CD4-positive, alpha-beta memory T cell (primary cell): ENCODE measurements around the gene TDRD12. TPM values are rescaled to one million over a fixed set of nuclear protein-coding genes. Genes with fewer than 3 reads are reported as not detected.

ENCODE experiments used
- CTCF ChIA-PET: fragments of 350-600 bp; sonication (Branson Sonifier 250); formaldehyde crosslinking; loops from one replicate; lab custom pipeline; 2021; ENCODE audit warnings: inconsistent platforms; ENCODE audit not compliant: partially characterized antibody; lab: Charles Lee
- POLR2A ChIA-PET: fragments of 350-600 bp; sonication (Branson Sonifier 250); formaldehyde crosslinking; loops from one replicate; lab custom pipeline; 2021; ENCODE audit not compliant: partially characterized antibody; lab: Charles Lee
- DNase-seq, 5 donors: peaks; one replicate each; pipeline versions ENCODE4 v3.0.0 to v3.0.0-alpha.2; 2020 to 2022; ENCODE audit warnings: mixed read lengths in 1 of 5
- H3K27ac ChIP-seq: one replicate; pipeline ENCODE4 v1.7.0; 2013; ENCODE audit warnings: low read depth, low read length
- H3K27me3 ChIP-seq: 2 replicates; pipeline ENCODE4 v1.7.0; 2013; ENCODE audit warnings: mild to moderate bottlenecking, low read length, moderate library complexity; ENCODE audit not compliant: insufficient read depth
- H3K36me3 ChIP-seq: 2 replicates; pipeline ENCODE4 v1.7.0; 2013; ENCODE audit warnings: mild to moderate bottlenecking, low read length, moderate library complexity; ENCODE audit not compliant: insufficient read depth
- H3K4me1 ChIP-seq: 2 replicates; pipeline ENCODE4 v1.7.0; 2013; ENCODE audit warnings: mild to moderate bottlenecking, low read length, moderate library complexity; ENCODE audit not compliant: insufficient read depth
- H3K4me3 ChIP-seq, 2 donors: one replicate each; pipeline ENCODE4 v1.7.0; 2013; ENCODE audit warnings: low read length in 2 of 2, mild to moderate bottlenecking in 1 of 2
- H3K9me3 ChIP-seq, 2 donors: one replicate each; pipeline ENCODE4 v1.7.0; 2013; ENCODE audit warnings: low read length in 2 of 2, control low read depth in 1 of 2; ENCODE audit not compliant: control insufficient read depth in 1 of 2
- H3K27ac Mint-ChIP-seq, 7 donors: one replicate each; pipeline ENCODE4 v1.8.0; 2020 to 2021; ENCODE audit warnings: mixed read lengths in 7 of 7, mild to moderate bottlenecking in 6 of 7, inconsistent platforms in 3 of 7, moderate library complexity in 3 of 7
- H3K27me3 Mint-ChIP-seq, 2 donors: one replicate each; pipeline ENCODE4 v1.8.0; 2020 to 2021; ENCODE audit warnings: mixed read lengths in 2 of 2
- H3K36me3 Mint-ChIP-seq, 2 donors: one replicate each; pipeline ENCODE4 v1.8.0; 2020 to 2021; ENCODE audit warnings: mixed read lengths in 2 of 2, inconsistent platforms in 1 of 2, mild to moderate bottlenecking in 1 of 2
- H3K4me1 Mint-ChIP-seq, 4 donors: one replicate each; pipeline ENCODE4 v1.8.0; 2020 to 2021; ENCODE audit warnings: mixed read lengths in 4 of 4, mild to moderate bottlenecking in 1 of 4
- H3K4me3 Mint-ChIP-seq, 8 donors: one replicate each; pipeline ENCODE4 v1.8.0; 2020 to 2021; ENCODE audit warnings: mixed read lengths in 8 of 8, mild to moderate bottlenecking in 7 of 8, moderate library complexity in 6 of 8, inconsistent platforms in 3 of 8
- H3K9me3 Mint-ChIP-seq, 8 donors: one replicate each; pipeline ENCODE4 v1.8.0; 2020 to 2021; ENCODE audit warnings: mixed read lengths in 8 of 8, mild to moderate bottlenecking in 5 of 8, inconsistent platforms in 3 of 8, moderate library complexity in 1 of 8
- intact Hi-C: fragments of 100-400 bp; cut with micrococcal nuclease; formaldehyde crosslinking; loops from one replicate; pipeline ENCODE4 v1.15.1; 2023
- polyA plus RNA-seq, 2 donors: library from polyadenylated mRNA; unstranded; fragments of 300-500 nt; fragmentation: Illumina TruSeq; gene quantifications; one replicate each; pipeline ENCODE4 v1.2.3, GENCODE V29; 2021
- total RNA-seq, 2 experiments: library from RNA; stranded (reverse); gene quantifications; one replicate each; pipeline ENCODE4 v1.2.3, GENCODE V29; 2021

Gene TDRD12
- total RNA-seq (1 to 10 TPM in 1 of 2 experiments, under 1 TPM in 1; 0.93 to 1.9 TPM), polyA plus RNA-seq (under 1 TPM; 0.20 to 0.37 TPM)

DNA sequence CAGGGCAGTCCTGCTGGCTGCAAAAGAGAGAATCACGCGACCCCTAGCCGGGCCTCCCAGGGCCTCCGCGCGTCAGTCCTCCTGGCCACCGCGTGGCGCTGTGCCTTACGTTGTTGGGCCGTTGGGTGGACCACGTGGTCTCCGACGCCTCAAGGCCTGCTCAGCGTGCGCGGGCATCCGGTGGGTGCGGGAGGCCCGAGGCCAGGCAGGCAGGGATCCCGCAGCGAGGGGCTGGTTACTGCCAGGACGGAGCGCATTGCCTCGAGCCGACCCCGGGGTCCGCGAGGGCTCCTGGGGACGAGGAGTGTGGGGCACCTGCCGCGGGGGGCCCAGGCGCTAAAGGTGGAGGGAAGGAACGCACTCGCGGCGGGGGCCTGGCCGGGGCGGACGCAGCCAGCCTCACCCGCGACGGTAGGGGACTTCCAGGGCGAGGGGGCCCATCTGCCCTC is at the start of gene TDRD12:
TSS of gene TDRD12 (plus strand) at position 157 of the 449 bp plus-strand sequence. CDS start 306 bp downstream, outside the sequence.
- Mint-ChIP-seq H3K27ac (no peak within 1 kb of the TSS), H3K27me3 (no peaks in the 10 kb centered on the region), H3K4me1 (peaks cover 0 to 2% (median under 1%) of the 10 kb centered on the region in 4 donors), H3K36me3 (peaks cover 9 to 11% of the 10 kb centered on the region in 2 donors), H3K9me3 (no peaks in the 10 kb centered on the region), H3K4me3 (no peak within 1 kb of the TSS)
- H3K27ac ChIP-seq: no peak within 1 kb of the TSS
- intact Hi-C loops: no loop called here
- H3K9me3 ChIP-seq: no peaks in the 10 kb centered on the region
- peaks cover 2% of the 10 kb centered on the region for H3K36me3 ChIP-seq
- POLR2A ChIA-PET: no interaction called here
- CTCF ChIA-PET: interaction anchor here (0.6 kb wide), 1 partner anchor 68 kb away, joined by 3 read pairs; no protein-coding TSS in a partner anchor
- no peak for DNase-seq
- H3K4me1 ChIP-seq: no peaks in the 10 kb centered on the region
- H3K27me3 ChIP-seq: no peaks in the 10 kb centered on the region
- H3K4me3 ChIP-seq: no peak within 1 kb of the TSS

DNA sequence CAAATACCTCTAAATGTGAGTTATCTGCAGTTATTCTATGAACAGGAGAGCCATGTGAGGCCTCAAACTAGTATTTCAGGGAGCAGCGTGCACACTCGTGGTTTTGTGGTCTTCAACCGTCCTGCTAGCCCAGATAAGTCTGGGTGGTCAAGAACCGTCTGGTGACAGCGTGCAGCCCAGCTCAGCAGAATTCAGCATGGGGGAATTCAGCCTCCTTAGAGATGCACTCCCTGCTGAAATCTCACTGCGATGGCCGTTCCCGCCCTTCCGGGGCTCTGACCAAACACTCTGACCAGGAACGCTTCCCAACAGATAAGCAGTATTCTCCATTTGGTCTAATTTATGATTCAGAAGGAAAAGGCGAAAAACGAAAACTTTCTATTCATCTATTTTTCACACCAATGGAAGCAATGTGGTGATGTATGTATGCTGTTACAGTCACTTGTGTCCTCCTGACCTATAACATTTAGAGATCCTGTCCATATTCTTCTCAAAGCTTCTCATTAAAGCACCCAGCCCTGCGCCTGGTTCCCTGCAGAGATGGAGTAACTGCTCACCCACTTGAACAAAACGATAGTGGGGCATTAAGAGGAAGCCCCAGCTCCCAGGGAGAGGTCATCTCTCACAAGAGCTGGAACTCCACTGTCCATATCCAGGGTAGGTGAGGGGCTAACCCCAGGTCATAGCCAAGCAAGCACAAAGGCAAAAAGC is 47.5 kb upstream of the TDRD12 start:
- H3K4me1 ChIP-seq: peaks cover 57% of the 10 kb centered on the region
- Mint-ChIP-seq H3K4me3 (peak overlapping the region in 5 of 8 donors; percentile 6 to 91 (median 65)), H3K9me3 (no peaks in the 10 kb centered on the region), H3K27ac (peak overlapping the region in 3 of 7 donors; percentile 40 to 51 (median 46)), H3K4me1 (peaks cover 32 to 64% (median 49%) of the 10 kb centered on the region in 4 donors), H3K27me3 (peaks cover 0 to 2% of the 10 kb centered on the region in 2 donors), H3K36me3 (peaks cover 0 to 11% of the 10 kb centered on the region in 2 donors)
- no peak for DNase-seq
- no peak overlapping the region for H3K27ac ChIP-seq
- no peaks in the 10 kb centered on the region for H3K27me3 ChIP-seq
- H3K4me3 ChIP-seq: no peak overlapping the region
- POLR2A ChIA-PET: interaction anchor here (0.7 kb wide), 1 partner anchor 19 kb away, joined by 3 read pairs; the partner anchor contains the start of gene NUDT19
- CTCF ChIA-PET: no interaction called here
- H3K9me3 ChIP-seq: no peaks in the 10 kb centered on the region
- H3K36me3 ChIP-seq: peaks cover under 1% of the 10 kb centered on the region
- intact Hi-C loops: no loop called here

- CTCF ChIA-PET: no interaction called here
- Histone ChIP-seq H3K4me1 (peaks cover 60% of the 10 kb centered on the region), H3K9me3 (no peaks in the 10 kb centered on the region), H3K27ac (no peak overlapping the region), H3K36me3 (no peaks in the 10 kb centered on the region), H3K27me3 (no peaks in the 10 kb centered on the region), H3K4me3 (no peak overlapping the region)
- peaks cover 6 to 7% of the 10 kb centered on the region in 2 donors for H3K27me3 Mint-ChIP-seq
- peak overlapping the region; percentile 67 to 98 (median 78) for H3K4me3 Mint-ChIP-seq
- H3K9me3 Mint-ChIP-seq: no peaks in the 10 kb centered on the region
- peaks cover 0 to 11% of the 10 kb centered on the region in 2 donors for H3K36me3 Mint-ChIP-seq
- POLR2A ChIA-PET: interaction anchor here (1.3 to 6.2 kb wide), 2 partner anchors 10 to 18 kb away, joined by 4 to 73 read pairs; partner anchors contain the start of gene NUDT19
- no peak for DNase-seq
- peak overlapping the region in 4 of 7 donors; percentile 42 to 79 (median 60) for H3K27ac Mint-ChIP-seq
- intact Hi-C loops: no loop called here
- peaks cover 32 to 70% (median 52%) of the 10 kb centered on the region in 4 donors for H3K4me1 Mint-ChIP-seq
Observed at GRCh38 chr19:32672841-32673240, 46.7 kb upstream of the TDRD12 start.

DNA sequence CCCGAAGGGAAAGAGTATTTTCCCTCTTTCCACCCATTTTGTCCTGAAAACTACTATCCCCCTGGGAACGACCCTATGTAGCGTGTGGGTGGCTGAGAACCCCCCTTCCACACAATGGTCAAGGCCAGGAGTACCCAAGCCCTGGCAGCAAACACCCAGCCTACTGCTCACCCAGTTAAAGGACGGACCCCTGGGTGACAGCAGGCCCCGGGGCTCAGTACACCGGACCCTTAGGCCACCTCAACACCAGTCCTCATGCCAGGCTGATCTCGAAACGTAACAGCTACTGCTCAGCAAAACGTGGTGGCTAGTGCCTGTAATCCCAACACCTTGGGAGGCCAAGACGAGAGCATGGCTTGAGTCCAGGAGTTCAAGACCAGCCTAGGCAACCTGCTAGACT is 46.0 kb upstream of the TDRD12 start:
- Histone ChIP-seq H3K36me3 (no peaks in the 10 kb centered on the region), H3K4me1 (peaks cover 60% of the 10 kb centered on the region), H3K4me3 (no peak overlapping the region), H3K9me3 (no peaks in the 10 kb centered on the region), H3K27ac (no peak overlapping the region), H3K27me3 (no peaks in the 10 kb centered on the region)
- CTCF ChIA-PET: interaction anchor here (0.7 kb wide), 1 partner anchor 130 kb away, joined by 3 read pairs; no protein-coding TSS in a partner anchor
- peaks cover 31 to 68% (median 48%) of the 10 kb centered on the region in 4 donors for H3K4me1 Mint-ChIP-seq
- DNase-seq: no peak
- H3K27ac Mint-ChIP-seq: peak overlapping the region in 2 of 7 donors; percentile 73 to 89
- peaks cover 0 to 11% of the 10 kb centered on the region in 2 donors for H3K36me3 Mint-ChIP-seq
- POLR2A ChIA-PET: interaction anchor here (1.3 to 6.2 kb wide), 3 partner anchors 9 to 19 kb away, joined by 4 to 73 read pairs (median 4); partner anchors contain the start of gene NUDT19
- peak overlapping the region; percentile 86 to 98 (median 96) for H3K4me3 Mint-ChIP-seq
- intact Hi-C loops: no loop called here
- no peaks in the 10 kb centered on the region for H3K9me3 Mint-ChIP-seq
- peaks cover 6 to 7% of the 10 kb centered on the region in 2 donors for H3K27me3 Mint-ChIP-seq

DNA sequence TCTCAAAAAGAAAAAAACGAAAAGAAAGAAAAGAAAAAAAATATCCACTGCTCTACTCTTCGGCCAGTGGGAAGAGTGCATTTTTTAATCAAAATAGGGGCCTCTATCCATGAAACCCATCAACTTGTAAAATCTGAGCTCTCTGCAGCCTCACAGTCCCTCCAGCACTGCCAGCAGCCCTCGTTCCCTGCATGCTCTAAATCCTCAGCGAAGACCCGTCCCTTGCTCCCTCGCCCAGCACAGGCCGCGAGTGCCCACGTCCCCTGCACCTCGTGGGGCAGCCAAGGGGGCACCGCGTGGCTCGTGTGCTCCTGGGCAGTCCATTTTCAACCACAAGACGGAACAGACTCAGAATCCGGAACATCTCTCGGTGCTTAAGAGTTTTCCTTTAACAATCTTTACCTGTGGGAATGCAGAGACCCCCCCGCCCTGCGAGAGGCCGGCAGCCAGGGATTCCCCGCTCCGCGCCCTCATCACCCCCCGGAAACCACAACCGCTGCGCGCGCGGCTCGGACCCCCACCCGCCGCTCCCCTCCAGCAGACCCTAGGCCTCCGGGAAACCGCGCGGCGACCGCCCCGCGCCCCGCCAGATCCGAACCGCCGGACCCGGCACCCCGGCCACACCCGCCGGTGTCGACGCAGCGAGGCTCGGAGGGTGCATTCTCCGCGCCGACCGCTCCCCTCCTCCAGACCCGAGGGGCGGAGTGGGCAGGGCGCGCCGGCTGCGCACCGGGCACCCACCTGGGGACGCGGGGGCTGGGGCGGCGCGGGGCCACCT is 45.2 kb upstream of the TDRD12 start:
- H3K36me3 Mint-ChIP-seq: peaks cover 0 to 11% of the 10 kb centered on the region in 2 donors
- peak overlapping the region; percentile 86 to 98 (median 96) for H3K4me3 Mint-ChIP-seq
- Histone ChIP-seq H3K4me1 (peaks cover 52% of the 10 kb centered on the region), H3K4me3 (peak overlapping the region; percentile 75 to 78), H3K36me3 (no peaks in the 10 kb centered on the region), H3K9me3 (no peaks in the 10 kb centered on the region), H3K27ac (peak overlapping the region; percentile 68), H3K27me3 (no peaks in the 10 kb centered on the region)
- POLR2A ChIA-PET: interaction anchor here (0.9 to 6.2 kb wide), 9 partner anchors 9 to 297 kb away, joined by 3 to 73 read pairs (median 6); partner anchors contain the start of genes CEP89, FAAP24, NUDT19 and PDCD5
- H3K4me1 Mint-ChIP-seq: peaks cover 28 to 60% (median 42%) of the 10 kb centered on the region in 4 donors
- intact Hi-C loops: loop anchor here (2.0 kb wide), 3 partner anchors 32 to 502 kb away; partner anchors contain the start of gene GPATCH1
- peaks cover 6 to 7% of the 10 kb centered on the region in 2 donors for H3K27me3 Mint-ChIP-seq
- DNase-seq: peak in 1 of 5 donors; percentile 50
- H3K9me3 Mint-ChIP-seq: no peaks in the 10 kb centered on the region
- CTCF ChIA-PET: interaction anchor here (0.7 to 0.9 kb wide), 3 partner anchors 17 to 129 kb away, joined by 3 to 4 read pairs (median 3); partner anchors contain the start of gene NUDT19
- H3K27ac Mint-ChIP-seq: peak overlapping the region; percentile 62 to 95 (median 91)

- Mint-ChIP-seq H3K4me1 (peaks cover 22 to 52% (median 35%) of the 10 kb centered on the region in 4 donors), H3K27ac (peak within 1 kb of the TSS; percentile 77 to 95 (median 91)), H3K4me3 (peak within 1 kb of the TSS; percentile 91 to 98 (median 96))
Observed at GRCh38 chr19:32674931-32675719, 44.4 kb upstream of the TDRD12 start, which contains the start of gene ANKRD27. TSS of gene ANKRD27 (minus strand) at chr19:32675180. CDS start at chr19:32659015, 16,165 bp downstream.

More at GRCh38 chr19:32674931-32675719, 44.4 kb upstream of the TDRD12 start, which contains the start of gene ANKRD27:
- peak; percentile 97 to 99 (median 98) for DNase-seq
- Histone ChIP-seq H3K9me3 (no peaks in the 10 kb centered on the region), H3K27ac (peak within 1 kb of the TSS; percentile 68), H3K4me3 (peak within 1 kb of the TSS; percentile 75 to 81), H3K4me1 (peaks cover 45% of the 10 kb centered on the region), H3K36me3 (no peaks in the 10 kb centered on the region), H3K27me3 (no peaks in the 10 kb centered on the region)
- intact Hi-C loops: loop anchor here (1.0 to 2.0 kb wide), 8 partner anchors 16 to 502 kb away; partner anchors contain the start of genes DPY19L3, FAAP24, GPATCH1 and NUDT19
- ChIA-PET CTCF (interaction anchor here (0.7 to 1.8 kb wide), 4 partner anchors 16 to 147 kb away, joined by 3 to 5 read pairs (median 4); partner anchors contain the start of gene NUDT19), POLR2A (interaction anchor here (0.9 to 6.2 kb wide), 10 partner anchors 10 to 296 kb away, joined by 3 to 73 read pairs (median 6); partner anchors contain the start of genes CEP89, FAAP24, NUDT19 and PDCD5)
- Mint-ChIP-seq H3K36me3 (peaks cover 0 to 11% of the 10 kb centered on the region in 2 donors), H3K27me3 (peaks cover 6 to 7% of the 10 kb centered on the region in 2 donors), H3K9me3 (no peaks in the 10 kb centered on the region)
